Fibroblast of lung (primary cell): ENCODE results near the gene GLOD5.

Source experiments
- EZH2 ChIP-seq: IDR thresholded peaks from 2 replicates; pipeline ENCODE4 v1.5.1; 2012; ENCODE audit warnings: low read length, control low read depth, mild to moderate bottlenecking; ENCODE audit errors: missing control alignments
- TF ChIP-seq, protein P1 (sequence below), 2 donors: IDR thresholded peaks in 1 of 2; conservative IDR thresholded peaks in 1 of 2; 1 replicate in 1 of 2; 2 replicates in 1 of 2; pipeline ENCODE4 v1.5.1; 2011 to 2012; ENCODE audit warnings: low read length in 2 of 2, control low read depth in 1 of 2, inconsistent platforms in 1 of 2, low read depth in 1 of 2, mild to moderate bottlenecking in 1 of 2

DNA sequence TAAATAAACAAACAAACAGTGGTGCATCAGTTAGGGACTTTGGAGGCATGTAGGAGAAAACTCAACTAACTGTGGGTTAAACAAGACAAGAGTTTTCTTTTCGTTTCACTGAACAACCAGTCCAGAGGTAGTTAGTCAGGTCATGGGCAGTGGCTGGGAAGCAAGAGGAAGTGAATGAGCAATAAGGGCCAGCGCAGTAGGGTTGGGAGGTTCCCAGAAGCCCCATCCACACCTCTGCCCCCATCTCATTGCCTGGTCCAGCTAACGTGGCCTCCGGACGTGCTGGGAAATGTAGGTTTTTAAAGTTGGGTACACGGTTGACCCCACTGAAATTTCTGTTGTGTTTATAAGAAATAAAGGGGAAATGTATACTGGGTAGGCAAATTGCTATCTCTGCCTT is 8.7 kb downstream of the GLOD5 start:
- TF ChIP-seq, protein P1, sequence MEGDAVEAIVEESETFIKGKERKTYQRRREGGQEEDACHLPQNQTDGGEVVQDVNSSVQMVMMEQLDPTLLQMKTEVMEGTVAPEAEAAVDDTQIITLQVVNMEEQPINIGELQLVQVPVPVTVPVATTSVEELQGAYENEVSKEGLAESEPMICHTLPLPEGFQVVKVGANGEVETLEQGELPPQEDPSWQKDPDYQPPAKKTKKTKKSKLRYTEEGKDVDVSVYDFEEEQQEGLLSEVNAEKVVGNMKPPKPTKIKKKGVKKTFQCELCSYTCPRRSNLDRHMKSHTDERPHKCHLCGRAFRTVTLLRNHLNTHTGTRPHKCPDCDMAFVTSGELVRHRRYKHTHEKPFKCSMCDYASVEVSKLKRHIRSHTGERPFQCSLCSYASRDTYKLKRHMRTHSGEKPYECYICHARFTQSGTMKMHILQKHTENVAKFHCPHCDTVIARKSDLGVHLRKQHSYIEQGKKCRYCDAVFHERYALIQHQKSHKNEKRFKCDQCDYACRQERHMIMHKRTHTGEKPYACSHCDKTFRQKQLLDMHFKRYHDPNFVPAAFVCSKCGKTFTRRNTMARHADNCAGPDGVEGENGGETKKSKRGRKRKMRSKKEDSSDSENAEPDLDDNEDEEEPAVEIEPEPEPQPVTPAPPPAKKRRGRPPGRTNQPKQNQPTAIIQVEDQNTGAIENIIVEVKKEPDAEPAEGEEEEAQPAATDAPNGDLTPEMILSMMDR (conservative IDR thresholded peaks at IDR 0.05 in 1 of 2, IDR thresholded peaks at IDR 0.05 in 1 of 2; ENCODE audit: low read depth in 1 of 2, low read length in 2 of 2) = no peak
- TF ChIP-seq EZH2 = no peak
